Non-pigmented ciliary epithelial cell (primary cell): ENCODE measurements around the gene OR51V1.
"Not testable (repeated sequence)": the region's sequence is repeated elsewhere in the genome, so short reads cannot be mapped to it uniquely, and the experiment has no call there.

ENCODE experiments used
- DNase-seq: peaks from one replicate; pipeline ENCODE4 v3.0.0-alpha.2; 2010; ENCODE audit warnings: low read depth

OR51V1 gene

GRCh38 chr11:5200582-5200981, at the start of gene OR51V1:
TSS of gene OR51V1 (minus strand) at chr11:5200682. CDS start at chr11:5200682, 0 bp downstream.
- no peak for DNase-seq

- DNase-seq: not testable (repeated sequence)
These were observed 49.4 kb upstream of the OR51V1 start, which contains the start of gene HBG1 for GRCh38 chr11:5249807-5250396. TSS of gene HBG1 (minus strand) at chr11:5249857. CDS start at chr11:5249804, 53 bp downstream.

GRCh38 chr11:5248498-5248897, 48.0 kb upstream of the OR51V1 start:
- not testable (repeated sequence) for DNase-seq

GRCh38 chr11:5247472-5248192, 47.1 kb upstream of the OR51V1 start:
- DNase-seq: no peak

- no peak for DNase-seq
These were observed 46.4 kb upstream of the OR51V1 start for GRCh38 chr11:5246772-5247471.

- no peak for DNase-seq
These were observed 44.7 kb upstream of the OR51V1 start for GRCh38 chr11:5245155-5245554.

GRCh38 chr11:5243816-5244180, 43.3 kb upstream of the OR51V1 start:
- DNase-seq: no peak

GRCh38 chr11:5242933-5243815, 42.7 kb upstream of the OR51V1 start:
- no peak for DNase-seq

- no peak for DNase-seq
These were observed 41.7 kb upstream of the OR51V1 start for GRCh38 chr11:5242208-5242607.

GRCh38 chr11:5241458-5241857, 41.0 kb upstream of the OR51V1 start:
- DNase-seq: no peak

GRCh38 chr11:5240458-5240857, 40.0 kb upstream of the OR51V1 start:
- no peak for DNase-seq

- no peak for DNase-seq
These were observed 39.6 kb upstream of the OR51V1 start for GRCh38 chr11:5240056-5240455.

GRCh38 chr11:5239046-5239445, 38.6 kb upstream of the OR51V1 start:
- DNase-seq: no peak

GRCh38 chr11:5238486-5238885, 38.0 kb upstream of the OR51V1 start:
- no peak for DNase-seq

- no peak for DNase-seq
These were observed 36.9 kb upstream of the OR51V1 start for GRCh38 chr11:5237420-5237819.

GRCh38 chr11:5235364-5236095, 35.0 kb upstream of the OR51V1 start:
- DNase-seq: no peak

- peak; percentile 17 for DNase-seq
These were observed 33.9 kb upstream of the OR51V1 start, which contains the start of gene HBD for GRCh38 chr11:5234381-5234834. TSS of gene HBD (minus strand) at chr11:5234483. CDS start at chr11:5234433, 50 bp downstream.

GRCh38 chr11:5233307-5233706, 32.8 kb upstream of the OR51V1 start:
- no peak for DNase-seq

- no peak for DNase-seq
These were observed 32.3 kb upstream of the OR51V1 start for GRCh38 chr11:5232821-5233220.

GRCh38 chr11:5232176-5232575, 31.7 kb upstream of the OR51V1 start:
- DNase-seq: no peak

GRCh38 chr11:5231111-5231510, 30.6 kb upstream of the OR51V1 start:
- DNase-seq: no peak
